Activated CD8-positive, alpha-beta T cell treated with anti-CD3 and anti-CD28 coated beads for 36 hours (primary cell): ENCODE data around the gene DCAKD. TPM values are rescaled to one million over a fixed set of nuclear protein-coding genes. Genes with fewer than 3 reads are reported as not detected.

Source experiments
- ATAC-seq: fragments of 200-7000 bp; cut with Tn5 transposase; one replicate; pipeline ENCODE4 v1.10.0; 2021; ENCODE audit warnings: mild to moderate bottlenecking, moderate library complexity
- CTCF ChIA-PET: fragments of 350-600 bp; sonication (Branson Sonifier 250); formaldehyde crosslinking; loops from one replicate; lab custom pipeline; 2021; ENCODE audit warnings: antibody characterized with exemption; lab: Charles Lee
- POLR2A ChIA-PET: fragments of 350-600 bp; sonication (Branson Sonifier 250); formaldehyde crosslinking; loops from one replicate; lab custom pipeline; 2021; ENCODE audit warnings: antibody characterized with exemption; lab: Charles Lee
- DNase-seq: peaks from one replicate; pipeline ENCODE4 v3.0.0-alpha.2; 2020
- H3K27ac Mint-ChIP-seq: one replicate; pipeline ENCODE4 v1.8.0; 2021; ENCODE audit warnings: mild to moderate bottlenecking, mixed read lengths
- H3K27me3 Mint-ChIP-seq: one replicate; pipeline ENCODE4 v1.8.0; 2021; ENCODE audit warnings: mixed read lengths
- H3K36me3 Mint-ChIP-seq: one replicate; pipeline ENCODE4 v1.8.0; 2021; ENCODE audit warnings: low read depth, mixed read lengths
- H3K4me1 Mint-ChIP-seq: one replicate; pipeline ENCODE4 v1.8.0; 2021; ENCODE audit warnings: low read depth, mixed read lengths
- H3K4me3 Mint-ChIP-seq: one replicate; pipeline ENCODE4 v1.8.0; 2021; ENCODE audit warnings: mild to moderate bottlenecking, moderate library complexity, mixed read lengths
- H3K9me3 Mint-ChIP-seq: one replicate; pipeline ENCODE4 v1.8.0; 2021; ENCODE audit warnings: mixed read lengths
- CTCF ChIP-seq: fragments of 200-600 bp; IDR thresholded peaks from one replicate; pipeline ENCODE4 v1.8.0; 2022; ENCODE audit warnings: antibody characterized with exemption, mild to moderate bottlenecking
- intact Hi-C: fragments of 100-400 bp; cut with micrococcal nuclease; formaldehyde crosslinking; loops from one replicate; pipeline ENCODE4 v1.10.0; 2022
- total RNA-seq, 2 experiments: library from RNA; stranded (reverse); gene quantifications; one replicate each; pipeline ENCODE4 v1.2.3, GENCODE V29; 2021

DCAKD gene
- total RNA-seq, 2 experiments from 2014 or later: 34.3 to 35.8 TPM

DNA sequence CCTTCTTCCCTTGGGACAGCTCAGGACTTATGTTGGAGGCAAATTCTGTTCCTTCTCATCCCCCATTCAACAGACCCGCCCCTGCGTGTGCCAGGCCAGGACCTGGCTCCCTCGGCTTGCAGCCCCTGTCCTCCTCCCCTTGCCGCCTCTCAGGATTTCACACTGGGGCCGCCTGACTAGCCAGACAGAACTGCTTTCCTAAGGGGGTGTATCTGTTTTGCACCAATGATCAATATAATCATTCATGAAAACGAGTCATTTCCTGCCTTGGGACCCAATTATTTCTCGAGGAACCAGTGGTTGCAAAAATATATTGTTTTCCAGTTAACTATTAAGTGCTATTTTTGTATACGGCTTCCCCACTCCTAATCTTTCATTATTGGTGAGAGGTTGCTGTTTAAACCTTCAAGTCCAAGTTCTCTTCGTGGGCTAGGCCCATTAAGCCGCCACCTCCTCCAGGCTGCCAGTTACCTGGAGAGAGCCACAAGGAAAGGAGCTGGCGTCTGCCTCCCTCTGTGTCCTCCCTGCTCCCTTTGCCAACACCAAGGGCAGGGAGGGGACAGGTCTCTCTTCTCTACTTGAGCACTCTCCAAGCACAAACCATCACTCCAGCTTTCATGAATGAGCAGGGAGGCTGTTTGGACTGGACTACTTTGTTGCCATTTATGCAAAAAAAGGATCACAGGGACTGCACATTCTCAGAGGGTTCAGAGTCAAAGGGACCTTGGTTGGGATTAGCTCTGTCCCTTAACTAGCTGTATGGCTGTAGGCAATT is 8.9 kb downstream of the DCAKD start:
- Mint-ChIP-seq H3K36me3 (peaks cover 15% of the 10 kb centered on the region), H3K27me3 (no peaks in the 10 kb centered on the region), H3K4me3 (no peak overlapping the region), H3K9me3 (no peaks in the 10 kb centered on the region), H3K27ac (peak overlapping the region; percentile 63), H3K4me1 (peaks cover 35% of the 10 kb centered on the region)
- ChIA-PET CTCF (interaction anchor here (1.1 to 1.6 kb wide), 2 partner anchors 18 to 122 kb away, joined by 3 to 4 read pairs; no protein-coding TSS in a partner anchor), POLR2A (interaction anchor here (0.6 to 1.2 kb wide), 3 partner anchors 18 to 178 kb away, joined by 3 to 5 read pairs (median 3); no protein-coding TSS in a partner anchor)
- no peak for TF ChIP-seq CTCF
- DNase-seq (no peak), ATAC-seq (no peak)
- intact Hi-C loops: no loop called here

GRCh38 chr17:45040459-45040858 is 11.0 kb downstream of the DCAKD start:
- ATAC-seq: no peak
- Mint-ChIP-seq H3K4me3 (no peak overlapping the region), H3K27ac (no peak overlapping the region), H3K36me3 (peaks cover 9% of the 10 kb centered on the region), H3K27me3 (no peaks in the 10 kb centered on the region), H3K9me3 (no peaks in the 10 kb centered on the region), H3K4me1 (peaks cover 25% of the 10 kb centered on the region)
- TF ChIP-seq CTCF: no peak
- intact Hi-C loops: no loop called here
- DNase-seq: no peak
- ChIA-PET POLR2A (interaction anchor here (1.5 kb wide), 1 partner anchor 94 kb away, joined by 3 read pairs; no protein-coding TSS in a partner anchor), CTCF (interaction anchor here (1.6 kb wide), 1 partner anchor 9 kb away, joined by 4 read pairs; no protein-coding TSS in a partner anchor)

- Mint-ChIP-seq H3K4me3 (no peak overlapping the region), H3K9me3 (no peaks in the 10 kb centered on the region), H3K36me3 (peaks cover 15% of the 10 kb centered on the region), H3K27me3 (no peaks in the 10 kb centered on the region), H3K4me1 (peaks cover 24% of the 10 kb centered on the region), H3K27ac (no peak overlapping the region)
- CTCF ChIA-PET: interaction anchor here (1.5 to 1.6 kb wide), 2 partner anchors 10 to 17 kb away, joined by 4 to 7 read pairs; no protein-coding TSS in a partner anchor
- intact Hi-C loops: no loop called here
- POLR2A ChIA-PET: interaction anchor here (0.8 to 1.5 kb wide), 5 partner anchors 10 to 92 kb away, joined by 3 read pairs; partner anchors contain the start of gene DCAKD
- TF ChIP-seq CTCF: no peak
- DNase-seq (no peak), ATAC-seq (no peak)
These were observed 12.5 kb downstream of the DCAKD start for GRCh38 chr17:45038728-45039634.

DNA sequence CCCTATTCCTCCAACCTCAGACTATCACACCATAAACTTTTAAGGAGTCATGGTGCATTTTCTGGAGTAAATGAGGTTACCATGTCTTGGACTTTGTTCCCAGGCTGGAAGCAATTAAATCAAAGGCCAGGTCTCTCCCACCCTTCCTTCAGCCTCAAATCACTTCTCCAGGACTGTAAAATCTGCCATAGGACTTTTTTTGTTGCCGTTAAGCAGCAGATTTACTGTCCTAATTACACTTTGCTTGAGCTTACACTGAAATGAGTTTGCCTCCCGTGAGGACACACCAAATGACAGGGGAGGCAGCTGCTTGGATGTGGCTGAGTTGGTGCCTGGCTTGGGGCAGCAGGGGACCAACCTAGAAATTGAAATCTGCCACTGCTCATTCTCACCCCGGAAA is 14.7 kb downstream of the DCAKD start:
- ChIA-PET CTCF (no interaction called here), POLR2A (no interaction called here)
- Mint-ChIP-seq H3K4me3 (no peak overlapping the region), H3K27ac (no peak overlapping the region), H3K27me3 (no peaks in the 10 kb centered on the region), H3K9me3 (no peaks in the 10 kb centered on the region), H3K4me1 (peaks cover 2% of the 10 kb centered on the region), H3K36me3 (peaks cover 16% of the 10 kb centered on the region)
- no peak for ATAC-seq
- DNase-seq: no peak
- intact Hi-C loops: no loop called here
- TF ChIP-seq CTCF: no peak
